ENCODE results near the gene NNT. TPM values are rescaled to one million over a fixed set of nuclear protein-coding genes. Genes with fewer than 3 reads are reported as not detected.

NNT gene
- polyA plus RNA-seq, 3 donors: 17.1 to 47.2 (median 41.2) TPM

- intact Hi-C loops (cut with micrococcal nuclease): no loop called here
- DNase-seq: no peak
- Mint-ChIP-seq H3K4me3 (no peak overlapping the region), H3K27ac (peak overlapping the region in 1 of 7 donors; percentile 61), H3K27me3 (ENCODE audit: low read depth in 3 of 3) (no peaks in the 10 kb centered on the region), H3K4me1 (no peaks in the 10 kb centered on the region), H3K9me3 (no peaks in the 10 kb centered on the region), H3K36me3 (peaks cover 77 to 93% of the 10 kb centered on the region in 2 donors)
- no peak overlapping the region for H2AFZ ChIP-seq (ENCODE audit: insufficient read depth, low read depth, low read length, poor library complexity, severe bottlenecking)
- no peaks in the 10 kb centered on the region for H4K20me1 ChIP-seq (ENCODE audit: insufficient read depth, low read length)
- H3K9ac ChIP-seq (ENCODE audit: insufficient read depth, low read length, poor library complexity, severe bottlenecking): no peak overlapping the region
- no peak overlapping the region for H3K27ac ChIP-seq (ENCODE audit: low read depth in 1 of 2, low read length in 2 of 2)
- no peak for TF ChIP-seq CTCF (IDR thresholded peaks at IDR 0.05)
- no peaks in the 10 kb centered on the region for H3K27me3 ChIP-seq (ENCODE audit: control insufficient read depth in 2 of 2, insufficient read depth in 2 of 2, low read length in 2 of 2)
- H3K79me2 ChIP-seq (ENCODE audit: insufficient read depth, low read length): peaks cover 3% of the 10 kb centered on the region
- no peaks in the 10 kb centered on the region for H3K9me3 ChIP-seq (replicated peaks in 1 of 2; ENCODE audit: control insufficient read depth in 1 of 2, insufficient read depth in 1 of 2, low read length in 2 of 2)
- H3K4me3 ChIP-seq (replicated peaks in 1 of 3; ENCODE audit: low read depth in 2 of 3, low read length in 3 of 3): no peak overlapping the region
- H3K36me3 ChIP-seq (replicated peaks in 1 of 2; ENCODE audit: control insufficient read depth in 1 of 2, insufficient read depth in 2 of 2, low read length in 2 of 2): peaks cover 90 to 93% of the 10 kb centered on the region in 2 donors
- no CpG with 5 or more reads among the region's 2 CpGs for WGBS (ENCODE audit: insufficient coverage)
- no peak overlapping the region for H3K4me2 ChIP-seq (replicated peaks; ENCODE audit: extremely low read depth, low read length, poor library complexity, severe bottlenecking)
- no peaks in the 10 kb centered on the region for H3K4me1 ChIP-seq (ENCODE audit: control insufficient read depth in 1 of 2, insufficient read depth in 2 of 2, low read length in 2 of 2)
Observed at GRCh38 chr5:43648499-43649124, 45.6 kb downstream of the NNT start.

GRCh38 chr5:43649256-43649655, 46.3 kb downstream of the NNT start:
- Mint-ChIP-seq H3K27ac (peak overlapping the region in 2 of 7 donors; percentile 61 to 77), H3K36me3 (peaks cover 74 to 91% of the 10 kb centered on the region in 2 donors), H3K9me3 (no peaks in the 10 kb centered on the region), H3K4me1 (no peaks in the 10 kb centered on the region), H3K4me3 (no peak overlapping the region), H3K27me3 (ENCODE audit: low read depth in 3 of 3) (no peaks in the 10 kb centered on the region)
- H4K20me1 ChIP-seq (ENCODE audit: insufficient read depth, low read length): no peaks in the 10 kb centered on the region
- no peaks in the 10 kb centered on the region for H3K9me3 ChIP-seq (replicated peaks in 1 of 2; ENCODE audit: control insufficient read depth in 1 of 2, insufficient read depth in 1 of 2, low read length in 2 of 2)
- H3K27me3 ChIP-seq (ENCODE audit: control insufficient read depth in 2 of 2, insufficient read depth in 2 of 2, low read length in 2 of 2): no peaks in the 10 kb centered on the region
- H3K4me3 ChIP-seq (replicated peaks in 1 of 3; ENCODE audit: low read depth in 2 of 3, low read length in 3 of 3): no peak overlapping the region
- no peak for DNase-seq
- no peak overlapping the region for H3K4me2 ChIP-seq (replicated peaks; ENCODE audit: extremely low read depth, low read length, poor library complexity, severe bottlenecking)
- H3K9ac ChIP-seq (ENCODE audit: insufficient read depth, low read length, poor library complexity, severe bottlenecking): no peak overlapping the region
- WGBS (ENCODE audit: insufficient coverage): 88% methylated on average over 1 of the region's 2 CpGs
- TF ChIP-seq CTCF (IDR thresholded peaks at IDR 0.05): no peak
- H3K36me3 ChIP-seq (replicated peaks in 1 of 2; ENCODE audit: control insufficient read depth in 1 of 2, insufficient read depth in 2 of 2, low read length in 2 of 2): peaks cover 86 to 93% of the 10 kb centered on the region in 2 donors
- H2AFZ ChIP-seq (ENCODE audit: insufficient read depth, low read depth, low read length, poor library complexity, severe bottlenecking): no peak overlapping the region
- intact Hi-C loops (cut with micrococcal nuclease): no loop called here
- no peaks in the 10 kb centered on the region for H3K79me2 ChIP-seq (ENCODE audit: insufficient read depth, low read length)
- H3K4me1 ChIP-seq (ENCODE audit: control insufficient read depth in 1 of 2, insufficient read depth in 2 of 2, low read length in 2 of 2): no peaks in the 10 kb centered on the region
- H3K27ac ChIP-seq (ENCODE audit: low read depth in 1 of 2, low read length in 2 of 2): no peak overlapping the region
